ENCODE measurements around the gene TNK2.

Gene TNK2

DNA sequence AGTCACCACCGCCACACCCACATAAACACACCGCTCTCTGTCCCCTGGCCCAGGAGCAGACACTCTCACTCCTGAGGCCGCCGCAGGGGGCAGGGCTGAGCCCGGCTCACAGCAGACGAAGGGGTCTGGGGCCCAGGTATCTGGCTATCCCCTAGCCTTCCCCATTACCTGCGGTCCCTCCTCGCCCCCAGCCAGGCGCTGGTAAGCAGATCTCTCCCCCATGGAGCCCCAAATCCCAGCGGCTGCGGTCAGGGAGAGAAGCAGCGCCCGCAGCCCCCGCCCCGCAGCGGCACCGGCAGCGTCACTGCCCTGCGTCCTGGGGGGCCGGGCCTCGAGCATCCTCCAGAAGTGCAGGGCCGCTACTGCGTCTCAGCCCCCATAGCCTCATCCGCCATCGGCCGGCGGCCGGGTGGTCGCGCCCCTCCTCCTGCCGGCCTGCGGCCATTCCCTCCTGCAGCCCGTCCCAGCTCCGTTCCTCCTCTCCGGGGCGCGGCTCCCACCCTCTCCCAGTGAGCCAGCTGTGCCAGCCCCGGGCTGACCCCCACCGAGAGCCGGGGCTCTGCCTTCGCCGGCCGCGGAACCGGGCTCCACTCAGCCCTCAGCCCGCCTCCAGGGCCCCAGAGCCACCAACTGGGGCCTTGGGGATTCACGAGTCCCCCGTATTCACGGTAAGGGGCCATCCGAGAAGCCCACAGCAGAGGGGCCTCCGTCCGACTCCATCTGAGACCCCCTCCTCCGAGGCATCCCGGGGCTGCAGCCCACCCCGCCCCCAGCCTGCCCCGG is 13.1 kb downstream of the TNK2 start:
- DNase-seq = peak; percentile 63
- peak overlapping the region; percentile 64 for H3K27ac ChIP-seq (ENCODE audit: low read length)
- TF ChIP-seq EZH2 (IDR thresholded peaks at IDR 0.05; ENCODE audit: borderline replicate concordance, low read depth, low read length, severe bottlenecking) = no peak
- TF ChIP-seq, protein P1, sequence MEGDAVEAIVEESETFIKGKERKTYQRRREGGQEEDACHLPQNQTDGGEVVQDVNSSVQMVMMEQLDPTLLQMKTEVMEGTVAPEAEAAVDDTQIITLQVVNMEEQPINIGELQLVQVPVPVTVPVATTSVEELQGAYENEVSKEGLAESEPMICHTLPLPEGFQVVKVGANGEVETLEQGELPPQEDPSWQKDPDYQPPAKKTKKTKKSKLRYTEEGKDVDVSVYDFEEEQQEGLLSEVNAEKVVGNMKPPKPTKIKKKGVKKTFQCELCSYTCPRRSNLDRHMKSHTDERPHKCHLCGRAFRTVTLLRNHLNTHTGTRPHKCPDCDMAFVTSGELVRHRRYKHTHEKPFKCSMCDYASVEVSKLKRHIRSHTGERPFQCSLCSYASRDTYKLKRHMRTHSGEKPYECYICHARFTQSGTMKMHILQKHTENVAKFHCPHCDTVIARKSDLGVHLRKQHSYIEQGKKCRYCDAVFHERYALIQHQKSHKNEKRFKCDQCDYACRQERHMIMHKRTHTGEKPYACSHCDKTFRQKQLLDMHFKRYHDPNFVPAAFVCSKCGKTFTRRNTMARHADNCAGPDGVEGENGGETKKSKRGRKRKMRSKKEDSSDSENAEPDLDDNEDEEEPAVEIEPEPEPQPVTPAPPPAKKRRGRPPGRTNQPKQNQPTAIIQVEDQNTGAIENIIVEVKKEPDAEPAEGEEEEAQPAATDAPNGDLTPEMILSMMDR (IDR thresholded peaks at IDR 0.05; ENCODE audit: borderline replicate concordance, extremely low read depth, low read length, poor library complexity, severe bottlenecking) = peak; percentile 8

DNA sequence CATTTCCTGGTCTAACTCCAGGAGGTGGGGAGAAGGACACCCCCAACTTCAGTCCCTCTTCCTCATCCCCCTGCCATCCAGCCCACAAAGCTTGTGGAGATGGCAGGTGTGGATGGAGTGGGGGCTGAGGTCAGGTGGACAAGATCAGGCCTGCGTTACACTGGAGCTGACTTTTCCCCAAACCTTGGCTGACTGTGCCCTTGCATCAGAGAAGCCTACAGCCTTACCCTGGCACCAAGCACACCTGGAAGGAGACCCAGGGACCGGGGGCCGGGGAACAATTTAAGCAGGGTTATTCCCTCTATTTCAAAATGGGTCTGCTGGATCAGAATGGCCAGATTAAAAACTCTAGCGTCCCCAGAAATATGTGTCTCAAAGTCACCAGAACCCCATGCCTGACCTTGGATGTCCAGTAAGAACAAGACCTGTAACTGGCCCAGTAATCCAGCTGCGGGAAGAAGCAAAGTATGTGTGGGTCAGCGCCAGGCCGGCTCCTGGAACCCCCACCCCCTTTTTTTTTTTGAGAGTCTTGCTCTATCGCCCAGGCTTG is 14.4 kb downstream of the TNK2 start:
- no peak for ATAC-seq (ENCODE audit: insufficient read depth, low read depth)
- H3K79me2 ChIP-seq (ENCODE audit: insufficient read depth, low read length) = peaks cover 4% of the 10 kb centered on the region
- H3K4me3 ChIP-seq (ENCODE audit: low read depth in 1 of 2, low read length in 2 of 2) = peak overlapping the region in 1 of 2 experiments; percentile 78; a peak in 1 of 4 replicates
- no peaks in the 10 kb centered on the region for H3K27me3 ChIP-seq (ENCODE audit: insufficient read depth, low read length, poor library complexity)
- TF ChIP-seq, protein P1 (IDR thresholded peaks at IDR 0.05; ENCODE audit: borderline replicate concordance, extremely low read depth, low read length, poor library complexity, severe bottlenecking) = no peak
- TF ChIP-seq EZH2 (IDR thresholded peaks at IDR 0.05; ENCODE audit: borderline replicate concordance, low read depth, low read length, severe bottlenecking) = no peak
- no peaks in the 10 kb centered on the region for H3K9me3 ChIP-seq (ENCODE audit: insufficient read depth, low read length, severe bottlenecking)
- no peak overlapping the region for H2AFZ ChIP-seq (ENCODE audit: low read depth, low read length)
- no peak for DNase-seq
- peak overlapping the region; percentile 98 for H3K4me2 ChIP-seq (ENCODE audit: insufficient read depth, low read length)
- peak overlapping the region; percentile 80; the same call in 1 of the 2 replicates for H3K9ac ChIP-seq (ENCODE audit: low read depth, low read length)
- no peaks in the 10 kb centered on the region for H3K36me3 ChIP-seq (ENCODE audit: insufficient read depth, low read length)
- 0 out of 2 replicates have a peak overlapping the region, but pooled peaks have one; percentile 1 for H3K27ac ChIP-seq (ENCODE audit: low read length)
- H4K20me1 ChIP-seq (ENCODE audit: insufficient read depth, low read length) = peaks cover 20% of the 10 kb centered on the region
- peaks cover 32% of the 10 kb centered on the region for H3K4me1 ChIP-seq (ENCODE audit: insufficient read depth, low read length)

More for the DNA sequence above, 13.1 kb downstream of the TNK2 start:
- Histone ChIP-seq H3K4me3 (ENCODE audit: low read depth in 1 of 2, low read length in 2 of 2) (peak overlapping the region; percentile 76 to 78), H3K36me3 (ENCODE audit: insufficient read depth, low read length) (no peaks in the 10 kb centered on the region), H2AFZ (ENCODE audit: low read depth, low read length) (peak overlapping the region; percentile 88), H3K27me3 (ENCODE audit: insufficient read depth, low read length, poor library complexity) (no peaks in the 10 kb centered on the region), H3K9me3 (ENCODE audit: insufficient read depth, low read length, severe bottlenecking) (no peaks in the 10 kb centered on the region), H3K4me1 (ENCODE audit: insufficient read depth, low read length) (peaks cover 32% of the 10 kb centered on the region), H3K79me2 (ENCODE audit: insufficient read depth, low read length) (peaks cover 8% of the 10 kb centered on the region), H3K9ac (ENCODE audit: low read depth, low read length) (peak overlapping the region; percentile 80), H4K20me1 (ENCODE audit: insufficient read depth, low read length) (peaks cover 28% of the 10 kb centered on the region), H3K4me2 (ENCODE audit: insufficient read depth, low read length) (peak overlapping the region; percentile 98)
- ATAC-seq (ENCODE audit: insufficient read depth, low read depth) = peak; percentile 75

DNA sequence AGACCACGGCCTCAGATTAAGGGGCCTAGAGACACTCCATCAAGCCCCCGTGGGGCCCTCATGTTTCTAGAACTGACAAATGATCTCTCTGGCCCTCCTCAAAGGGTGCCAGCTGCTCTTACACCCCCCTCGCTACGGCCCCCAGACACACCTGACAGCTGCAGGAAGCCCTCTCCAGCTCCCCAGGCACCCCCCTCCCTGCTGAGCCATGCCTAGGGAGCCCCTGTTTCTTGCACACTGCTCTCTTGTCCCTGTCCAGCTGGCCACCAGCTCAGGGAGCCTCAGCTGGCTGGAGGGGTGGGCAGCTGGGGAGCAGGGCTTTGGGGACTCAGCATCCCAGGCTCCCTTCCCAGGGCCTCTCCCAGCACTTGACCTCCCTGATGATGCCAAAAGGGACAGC is 14.8 kb downstream of the TNK2 start:
- Histone ChIP-seq H3K27me3 (ENCODE audit: insufficient read depth, low read length, poor library complexity) (no peaks in the 10 kb centered on the region), H3K4me2 (ENCODE audit: insufficient read depth, low read length) (peak overlapping the region; percentile 14; the same call in 1 of the 2 replicates), H3K4me1 (ENCODE audit: insufficient read depth, low read length) (peaks cover 32% of the 10 kb centered on the region), H3K9ac (ENCODE audit: low read depth, low read length) (peak overlapping the region; percentile 80; the same call in 1 of the 2 replicates), H2AFZ (ENCODE audit: low read depth, low read length) (no peak overlapping the region), H3K27ac (ENCODE audit: low read length) (0 out of 2 replicates have a peak overlapping the region, but pooled peaks have one; percentile 1), H3K9me3 (ENCODE audit: insufficient read depth, low read length, severe bottlenecking) (no peaks in the 10 kb centered on the region), H3K36me3 (ENCODE audit: insufficient read depth, low read length) (no peaks in the 10 kb centered on the region), H3K4me3 (ENCODE audit: low read depth in 1 of 2, low read length in 2 of 2) (no peak overlapping the region), H4K20me1 (ENCODE audit: insufficient read depth, low read length) (peaks cover 20% of the 10 kb centered on the region), H3K79me2 (ENCODE audit: insufficient read depth, low read length) (peaks cover 4% of the 10 kb centered on the region)
- TF ChIP-seq, protein P1 (IDR thresholded peaks at IDR 0.05; ENCODE audit: borderline replicate concordance, extremely low read depth, low read length, poor library complexity, severe bottlenecking) = no peak
- TF ChIP-seq EZH2 (IDR thresholded peaks at IDR 0.05; ENCODE audit: borderline replicate concordance, low read depth, low read length, severe bottlenecking) = no peak
- ATAC-seq (ENCODE audit: insufficient read depth, low read depth) (no peak), DNase-seq (peak; percentile 38)

Measured in DND-41 (cell line).